OCI-LY7 (cell line): ENCODE data around the gene PLK5.

Experiments
- CTCF ChIP-seq: fragments of 200-600 bp; sonication (generic); conservative IDR thresholded peaks from 2 replicates; pipeline ENCODE4 v1.5.1; 2014; ENCODE audit warnings: mild to moderate bottlenecking, antibody characterized with exemption, low read length, moderate library complexity, mixed read lengths
- EZH2phosphoT487 ChIP-seq: fragments of 200-600 bp; sonication (generic); IDR thresholded peaks from 2 replicates; pipeline ENCODE4 v1.6.1; 2018; ENCODE audit warnings: low read depth, borderline replicate concordance, mild to moderate bottlenecking, mixed run types, antibody characterized with exemption, low read length, moderate library complexity, mixed read lengths

DNA sequence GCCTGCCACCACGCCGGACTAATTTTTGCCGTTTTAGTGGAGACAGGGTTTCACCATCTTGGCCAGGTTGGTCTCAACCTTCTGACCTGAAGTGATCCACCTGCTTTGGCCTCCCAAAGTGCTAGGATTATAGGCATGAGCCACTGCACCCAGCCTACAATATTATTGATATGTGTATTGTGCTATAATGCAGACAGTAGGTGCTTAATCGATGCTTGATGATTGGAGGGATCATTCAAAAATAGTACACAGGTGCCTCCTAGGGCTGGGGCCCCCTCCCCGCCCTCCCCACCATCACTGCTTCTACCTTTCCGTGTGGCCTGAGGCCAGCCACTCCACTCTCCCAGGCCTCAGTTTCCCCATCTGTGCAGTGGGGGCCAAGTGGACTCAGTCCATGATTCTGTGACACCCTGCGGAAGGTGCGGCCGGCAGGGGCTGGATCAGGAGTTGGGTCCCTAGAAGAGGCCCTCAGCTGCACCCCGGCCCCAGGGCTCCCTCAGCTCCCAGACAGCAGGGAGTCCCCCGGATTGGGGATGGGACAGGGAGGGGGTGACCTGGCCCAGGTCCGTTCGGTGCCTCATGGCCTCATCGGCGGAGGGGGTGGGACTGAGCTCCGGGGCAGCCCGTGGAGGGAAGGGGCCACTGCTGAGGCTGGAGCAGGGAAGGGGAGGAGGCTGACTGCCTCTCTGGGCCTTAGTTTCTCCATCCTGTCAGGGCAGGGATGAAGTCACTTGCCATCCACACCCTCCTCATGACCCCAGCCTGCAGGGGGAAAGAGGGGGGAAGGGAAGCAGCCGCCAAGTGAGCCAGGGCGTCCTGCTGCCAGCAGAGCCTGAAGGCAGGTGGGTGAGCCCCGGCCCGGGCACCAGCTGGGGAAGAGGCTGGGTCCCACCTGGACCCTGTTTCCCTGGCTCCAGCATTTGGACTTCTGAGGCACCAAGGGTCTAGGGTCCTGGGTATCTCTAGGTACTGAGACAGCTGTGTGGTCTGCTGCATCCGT lies 12.3 kb upstream of the PLK5 start:
- no peak for TF ChIP-seq CTCF
- TF ChIP-seq EZH2phosphoT487 = no peak
